Endothelial cell of umbilical vein (primary cell): ENCODE results near the gene RIF1. TPM values are rescaled to one million over a fixed set of nuclear protein-coding genes. Genes with fewer than 3 reads are reported as not detected.

Source experiments
- BruUV-seq: library from RNA; stranded (reverse); fragments of 400-500 nt; replicated peaks from 2 replicates; lab custom pipeline; 2021; lab: Mats Ljungman, UMichigan
- CTCF ChIA-PET: fragments of 300-600, 350-600 bp; sonication (Branson Sonifier 250); formaldehyde crosslinking; loops from one replicate; lab custom pipeline; 2021; ENCODE audit warnings: antibody characterized with exemption, inconsistent platforms; lab: Charles Lee
- POLR2A ChIA-PET: fragments of 300-600, 350-600 bp; sonication (Branson Sonifier 250); formaldehyde crosslinking; loops from one replicate; lab custom pipeline; 2021; ENCODE audit warnings: antibody characterized with exemption, inconsistent platforms; lab: Charles Lee
- DNase-seq: peaks from one replicate; pipeline ENCODE4 v3.0.0-alpha.2; 2011; ENCODE audit warnings: low read depth, low spot score
- FAIRE-seq: peaks from 2 replicates; lab custom pipeline; 2011; peaks lifted over from hg19 to GRCh38; lab: Jason Lieb, UNC
- H2AFZ ChIP-seq: 2 replicates; pipeline ENCODE4 v1.6.0; 2012; ENCODE audit warnings: low read depth, low read length, control low read depth, inconsistent platforms
- H3K27ac ChIP-seq: 2 replicates; pipeline ENCODE4 v1.5.1; 2011; ENCODE audit warnings: low read depth, mild to moderate bottlenecking, control low read depth, low read length, moderate library complexity; ENCODE audit not compliant: insufficient read depth
- H3K27me3 ChIP-seq, 2 experiments: 2 replicates each; pipeline versions ENCODE4 v1.6.0 to v1.6.1; 2011; ENCODE audit warnings: low read length in 2 of 2, mixed read lengths in 1 of 2; ENCODE audit not compliant: control insufficient read depth in 2 of 2, insufficient read depth in 2 of 2
- H3K36me3 ChIP-seq, 2 experiments: 2 replicates in 1 of 2; 3 replicates in 1 of 2; pipeline ENCODE4 v1.5.1; 2011; ENCODE audit warnings: low read length in 2 of 2, mild to moderate bottlenecking in 1 of 2, moderate library complexity in 1 of 2; ENCODE audit not compliant: control insufficient read depth in 2 of 2, insufficient read depth in 2 of 2; ENCODE audit errors: extremely low read depth in 1 of 2
- H3K4me1 ChIP-seq: 3 replicates; pipeline ENCODE4 v1.5.1; 2011; ENCODE audit warnings: mild to moderate bottlenecking, low read length; ENCODE audit not compliant: control insufficient read depth, insufficient read depth; ENCODE audit errors: extremely low read depth
- H3K4me2 ChIP-seq: 2 replicates; pipeline ENCODE4 v1.6.1; 2011; ENCODE audit warnings: low read length, control low read depth, mixed read lengths; ENCODE audit not compliant: insufficient read depth
- H3K4me3 ChIP-seq, 3 experiments: fragments of 200-600 bp in 1 of 3; sonication (generic), shearing (Covaris generic) in 1 of 3; replicated peaks in 1 of 3; 2 replicates each; pipeline ENCODE4 v1.5.1; 2011 to 2016; ENCODE audit warnings: control low read depth in 3 of 3, low read length in 3 of 3, mild to moderate bottlenecking in 2 of 3, inconsistent platforms in 1 of 3, low read depth in 1 of 3, moderate library complexity in 1 of 3; ENCODE audit not compliant: insufficient read depth in 1 of 3
- H3K79me2 ChIP-seq: 2 replicates; pipeline ENCODE4 v1.6.0; 2012; ENCODE audit warnings: low read length, inconsistent platforms; ENCODE audit not compliant: control insufficient read depth, insufficient read depth
- H3K9ac ChIP-seq: replicated peaks from 2 replicates; pipeline ENCODE3; 2011; ENCODE audit warnings: low read length, control low read depth; ENCODE audit not compliant: insufficient read depth; ENCODE audit errors: extremely low read depth
- H3K9me1 ChIP-seq: replicated peaks from 3 replicates; pipeline ENCODE4 v1.6.0; 2011; ENCODE audit warnings: mild to moderate bottlenecking, low read length; ENCODE audit not compliant: control insufficient read depth, insufficient read depth; ENCODE audit errors: extremely low read depth
- H3K9me3 ChIP-seq: replicated peaks from 2 replicates; pipeline ENCODE4 v1.5.1; 2012; ENCODE audit warnings: low read length, inconsistent platforms; ENCODE audit not compliant: control insufficient read depth, insufficient read depth
- H4K20me1 ChIP-seq: replicated peaks from 2 replicates; pipeline ENCODE3; 2011; ENCODE audit warnings: mild to moderate bottlenecking, low read length; ENCODE audit not compliant: control insufficient read depth, insufficient read depth; ENCODE audit errors: extremely low read depth
- CTCF ChIP-seq, 2 donors: IDR thresholded peaks; 1 replicate in 1 of 2; 2 replicates in 1 of 2; pipeline ENCODE4 v1.5.1; 2011; ENCODE audit warnings: low read length in 2 of 2, mild to moderate bottlenecking in 2 of 2, moderate library complexity in 2 of 2, control low read depth in 1 of 2, inconsistent platforms in 1 of 2, low read depth in 1 of 2; ENCODE audit not compliant: insufficient read depth in 1 of 2; ENCODE audit errors: extremely low read depth in 1 of 2
- EZH2 ChIP-seq: IDR thresholded peaks from 2 replicates; pipeline ENCODE4 v1.6.1; 2012; ENCODE audit warnings: borderline replicate concordance, low read depth, mild to moderate bottlenecking, moderate library complexity, low read length, inconsistent platforms; ENCODE audit not compliant: severe bottlenecking
- FOS ChIP-seq: IDR thresholded peaks from 2 replicates; pipeline ENCODE4 v1.6.1; 2011; ENCODE audit warnings: mild to moderate bottlenecking, low read length, moderate library complexity, borderline replicate concordance; ENCODE audit not compliant: insufficient read depth
- GATA2 ChIP-seq: IDR thresholded peaks from 2 replicates; pipeline ENCODE4 v1.7.0; 2011; ENCODE audit warnings: low read depth, mild to moderate bottlenecking, moderate library complexity, mixed read lengths, low read length; ENCODE audit not compliant: insufficient read length, insufficient read depth
- JUN ChIP-seq: IDR thresholded peaks from 2 replicates; pipeline ENCODE4 v1.6.1; 2011; ENCODE audit warnings: borderline replicate concordance, low read depth; ENCODE audit not compliant: insufficient read length, insufficient read depth
- MAX ChIP-seq: IDR thresholded peaks from 2 replicates; pipeline ENCODE4 v1.6.1; 2011; ENCODE audit not compliant: insufficient read depth, insufficient read length
- MYC ChIP-seq: IDR thresholded peaks from one replicate; pipeline ENCODE4 v1.6.1; 2011; ENCODE audit warnings: mild to moderate bottlenecking, low read depth, low read length
- POLR2A ChIP-seq: IDR thresholded peaks from 2 replicates; pipeline ENCODE4 v1.6.1; 2012; ENCODE audit warnings: low read depth, mild to moderate bottlenecking, control low read depth, low read length
- POLR2AphosphoS5 ChIP-seq: IDR thresholded peaks from 2 replicates; pipeline ENCODE4 v1.6.1; 2012; ENCODE audit warnings: low read depth, mild to moderate bottlenecking, control low read depth, low read length, moderate library complexity; ENCODE audit not compliant: insufficient read depth
- dilution Hi-C: fragments of 300-500 bp; cut with MboI; formaldehyde crosslinking; loops from one replicate; pipeline ENCODE4 v1.15.0; 2019; ENCODE audit warnings: low sequenced_read_pairs; ENCODE audit not compliant: extremely low pct_ligation_motif_present
- intact Hi-C: fragments of 100-400 bp; cut with micrococcal nuclease; formaldehyde crosslinking; loops from one replicate; pipeline ENCODE4 v1.10.0; 2022
- polyA plus RNA-seq, 4 experiments: library from polyadenylated mRNA; depleted of rRNA in 3 of 4; stranded (reverse) in 3 of 4; unstranded in 1 of 4; fragments of >200 nt; gene quantifications; 2 replicates each; pipeline versions ENCODE4 v1.2.1 to v1.2.3, GENCODE V29; 2011 to 2012; ENCODE audit warnings: missing spikeins in 1 of 4
- total RNA-seq: library from RNA; stranded (reverse); gene quantifications from 2 replicates; pipeline ENCODE4 v1.2.3, GENCODE V29; 2021

RIF1 gene
- total and polyA plus RNA-seq, 2 donors (not counting 3 experiments of a cell fraction or from before 2014, with no cell fraction given) = 5.1 to 55.3 TPM

GRCh38 chr2:151498178-151498577, 88.5 kb downstream of the RIF1 start:
- Histone ChIP-seq H3K36me3 (no peaks in the 10 kb centered on the region), H4K20me1 (no peaks in the 10 kb centered on the region), H3K4me3 (no peak overlapping the region), H3K79me2 (no peaks in the 10 kb centered on the region), H3K27ac (no peak overlapping the region), H3K9me3 (no peaks in the 10 kb centered on the region), H3K27me3 (no peaks in the 10 kb centered on the region), H3K9ac (no peak overlapping the region), H2AFZ (no peak overlapping the region), H3K4me1 (no peaks in the 10 kb centered on the region), H3K9me1 (no peaks in the 10 kb centered on the region), H3K4me2 (no peak overlapping the region)
- TF ChIP-seq FOS (no peak), MYC (no peak), JUN (no peak), GATA2 (no peak), POLR2A (no peak), EZH2 (no peak), MAX (no peak), CTCF (IDR thresholded peaks at IDR 0.05; ENCODE audit: extremely low read depth in 1 of 2, insufficient read depth in 1 of 2, low read depth in 1 of 2, low read length in 2 of 2) (no peak), POLR2AphosphoS5 (no peak)
- BruUV-seq = no TSS peak
- intact Hi-C loops (no loop called here), dilution Hi-C loops (no loop called here)
- ChIA-PET CTCF (no interaction called here), POLR2A (no interaction called here)
- FAIRE-seq (no peak), DNase-seq (no peak)
